GM23338 (cell line): ENCODE results near the gene ZXDC. TPM values are rescaled to one million over a fixed set of nuclear protein-coding genes. Genes with fewer than 3 reads are reported as not detected.

Experiments used
- ATAC-seq: fragments of 200-7000 bp; cut with Tn5 transposase; 3 replicates; pipeline ENCODE4 v1.9.1; 2020
- DNase-seq: peaks from one replicate; pipeline ENCODE4 v3.0.0-alpha.2; 2015; ENCODE audit warnings: low spot score
- H2AFZ ChIP-seq: fragments of 200-600 bp; sonication (generic); 2 replicates; pipeline ENCODE4 v1.8.0; 2016; ENCODE audit warnings: antibody characterized with exemption, mild to moderate bottlenecking, moderate library complexity
- H3F3A ChIP-seq: fragments of 200-600 bp; sonication (generic); replicated peaks from 2 replicates; pipeline ENCODE4 v1.8.0; 2017; ENCODE audit warnings: antibody characterized with exemption, mixed run types, low read depth
- H3K27ac ChIP-seq: fragments of 200-600 bp; sonication (generic); 2 replicates; pipeline ENCODE4 v1.6.1; 2016; ENCODE audit warnings: low read depth
- H3K27me3 ChIP-seq: fragments of 200-600 bp; sonication (generic); 2 replicates; pipeline ENCODE4 v1.8.0; 2016; ENCODE audit warnings: mild to moderate bottlenecking, mixed run types, moderate library complexity; ENCODE audit not compliant: insufficient read depth
- H3K36me3 ChIP-seq: fragments of 200-600 bp; sonication (generic); 2 replicates; pipeline ENCODE4 v1.8.0; 2016; ENCODE audit warnings: mild to moderate bottlenecking; ENCODE audit not compliant: insufficient read depth
- H3K4me1 ChIP-seq: fragments of 200-600 bp; sonication (generic); 2 replicates; pipeline ENCODE4 v1.8.0; 2016; ENCODE audit warnings: mild to moderate bottlenecking, moderate library complexity; ENCODE audit not compliant: insufficient read depth
- H3K4me2 ChIP-seq: fragments of 200-600 bp; sonication (generic); 2 replicates; pipeline ENCODE4 v1.7.1; 2017; ENCODE audit warnings: mixed run types
- H3K4me3 ChIP-seq: fragments of 200-600 bp; sonication (generic); 2 replicates; pipeline ENCODE4 v1.6.1; 2016; ENCODE audit warnings: mixed run types
- H3K79me2 ChIP-seq: fragments of 200-600 bp; sonication (generic); replicated peaks from 2 replicates; pipeline ENCODE4 v1.8.0; 2017; ENCODE audit warnings: mild to moderate bottlenecking; ENCODE audit not compliant: insufficient read depth
- H3K9me2 ChIP-seq: fragments of 200-600 bp; sonication (generic); 2 replicates; pipeline ENCODE4 v1.8.0; 2017; ENCODE audit not compliant: insufficient read depth
- H4K20me1 ChIP-seq: fragments of 200-600 bp; sonication (generic); replicated peaks from 2 replicates; pipeline ENCODE4 v1.8.0; 2017; ENCODE audit warnings: mild to moderate bottlenecking; ENCODE audit not compliant: insufficient read depth
- H3K27ac Mint-ChIP-seq: 2 replicates; pipeline ENCODE4 v1.8.0; 2020; ENCODE audit warnings: inconsistent platforms, mild to moderate bottlenecking, moderate library complexity, mixed read lengths
- H3K27me3 Mint-ChIP-seq: 3 replicates; pipeline ENCODE4 v1.8.0; 2022; ENCODE audit warnings: low read depth, mild to moderate bottlenecking, moderate library complexity, mixed read lengths, inconsistent platforms; ENCODE audit not compliant: insufficient read depth, poor library complexity
- H3K36me3 Mint-ChIP-seq: 3 replicates; pipeline ENCODE4 v1.8.0; 2021; ENCODE audit warnings: low read depth, mild to moderate bottlenecking, inconsistent platforms, moderate library complexity, mixed read lengths
- H3K4me1 Mint-ChIP-seq: 3 replicates; pipeline ENCODE4 v1.8.0; 2020; ENCODE audit warnings: mild to moderate bottlenecking, inconsistent platforms, mixed read lengths
- H3K4me3 Mint-ChIP-seq: 3 replicates; pipeline ENCODE4 v1.8.0; 2021; ENCODE audit warnings: moderate library complexity, mild to moderate bottlenecking, inconsistent platforms, mixed read lengths
- H3K9me3 Mint-ChIP-seq: 3 replicates; pipeline ENCODE4 v1.8.0; 2020; ENCODE audit warnings: moderate library complexity, mild to moderate bottlenecking, inconsistent platforms, mixed read lengths
- CREB1 ChIP-seq: fragments of 250-450 bp; sonication (Bioruptor Pico); IDR thresholded peaks from 2 replicates; pipeline ENCODE4 v1.5.0; 2020; ENCODE audit warnings: low read depth, mild to moderate bottlenecking, moderate library complexity
- EZH2 ChIP-seq: fragments of 200-600 bp; sonication (generic); IDR thresholded peaks from one replicate; pipeline ENCODE4 v1.8.0; 2017; ENCODE audit warnings: antibody characterized with exemption, mild to moderate bottlenecking, low read depth; ENCODE audit not compliant: unreplicated experiment
- EZH2phosphoT487 ChIP-seq: fragments of 200-600 bp; sonication (generic); IDR thresholded peaks from one replicate; pipeline ENCODE4 v1.8.1; 2018; ENCODE audit warnings: antibody characterized with exemption; ENCODE audit not compliant: unreplicated experiment
- JUNB ChIP-seq: IDR thresholded peaks from one replicate; pipeline ENCODE4 v1.6.1; 2016; ENCODE audit warnings: antibody characterized with exemption; ENCODE audit not compliant: unreplicated experiment
- NANOG ChIP-seq: IDR thresholded peaks from 2 replicates; pipeline ENCODE4 v1.6.1; 2016; ENCODE audit warnings: antibody characterized with exemption, borderline replicate concordance
- POLR2AphosphoS5 ChIP-seq: IDR thresholded peaks from 2 replicates; pipeline ENCODE4 v1.6.1; 2016; ENCODE audit warnings: antibody characterized with exemption, low read depth
- REST ChIP-seq: IDR thresholded peaks from one replicate; pipeline ENCODE4 v1.6.1; 2018; ENCODE audit warnings: antibody characterized with exemption; ENCODE audit not compliant: unreplicated experiment
- STAT1 ChIP-seq: IDR thresholded peaks from one replicate; pipeline ENCODE4 v1.6.1; 2016; ENCODE audit warnings: antibody characterized with exemption; ENCODE audit not compliant: unreplicated experiment
- ZNF331 ChIP-seq: fragments of 250-450 bp; sonication (Bioruptor Pico); IDR thresholded peaks from 2 replicates; pipeline ENCODE4 v1.5.0; 2020; ENCODE audit warnings: low read depth, mild to moderate bottlenecking, moderate library complexity
- polyA plus RNA-seq: library from polyadenylated mRNA; unstranded; fragments of >200 nt; fragmentation: Nextera tagmentation; extraction: Ambion mirVana; gene quantifications from 2 replicates; pipeline ENCODE4 v1.2.1, GENCODE V29; 2016
- total RNA-seq: library from RNA; depleted of rRNA; stranded (reverse); fragments of >200 nt; shearing (Covaris generic); gene quantifications from 2 replicates; pipeline ENCODE4 v1.2.3, GENCODE V29; 2014
- TF ChIP-seq, protein P1 (sequence below), 2 experiments: fragments of 200-600 bp in 1 of 2; sonication (generic) in 1 of 2; conservative IDR thresholded peaks; 2 replicates each; pipeline versions ENCODE4 v1.5.1 to v1.6.1; 2016 to 2017; ENCODE audit warnings: antibody characterized with exemption in 2 of 2, low read depth in 2 of 2, mild to moderate bottlenecking in 2 of 2, moderate library complexity in 1 of 2
- TF ChIP-seq, protein P2 (sequence below): IDR thresholded peaks from 2 replicates; pipeline ENCODE4 v1.6.1; 2016; ENCODE audit warnings: antibody characterized with exemption

ZXDC gene
- total and polyA plus RNA-seq, 2 experiments from 2014 or later, result 5.7 to 45.1 TPM

DNA sequence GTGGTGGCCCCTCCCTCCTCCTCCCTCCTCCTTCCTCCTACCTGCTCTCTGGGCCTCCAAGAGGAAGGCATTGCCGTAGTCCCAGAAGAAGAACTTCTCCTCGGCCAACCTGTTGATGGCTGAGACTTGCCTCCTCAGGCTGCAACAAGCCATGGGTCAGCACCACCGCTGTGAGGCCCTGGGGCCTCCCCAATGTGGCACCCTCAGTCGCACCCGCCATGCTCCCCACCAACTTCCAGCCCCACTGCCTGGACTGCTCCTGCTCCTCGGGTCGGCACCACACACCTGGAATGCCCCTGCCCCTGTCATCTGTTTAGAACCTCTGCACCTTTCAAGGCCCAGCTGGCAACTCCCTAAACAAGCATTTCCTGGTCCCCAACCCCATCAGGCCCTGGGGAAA is 24.3 kb upstream of the ZXDC start (continued):
- TF ChIP-seq REST, result no peak
- no peak for TF ChIP-seq NANOG
- TF ChIP-seq CREB1, result no peak
- no peak for TF ChIP-seq EZH2phosphoT487
- TF ChIP-seq, protein P1, sequence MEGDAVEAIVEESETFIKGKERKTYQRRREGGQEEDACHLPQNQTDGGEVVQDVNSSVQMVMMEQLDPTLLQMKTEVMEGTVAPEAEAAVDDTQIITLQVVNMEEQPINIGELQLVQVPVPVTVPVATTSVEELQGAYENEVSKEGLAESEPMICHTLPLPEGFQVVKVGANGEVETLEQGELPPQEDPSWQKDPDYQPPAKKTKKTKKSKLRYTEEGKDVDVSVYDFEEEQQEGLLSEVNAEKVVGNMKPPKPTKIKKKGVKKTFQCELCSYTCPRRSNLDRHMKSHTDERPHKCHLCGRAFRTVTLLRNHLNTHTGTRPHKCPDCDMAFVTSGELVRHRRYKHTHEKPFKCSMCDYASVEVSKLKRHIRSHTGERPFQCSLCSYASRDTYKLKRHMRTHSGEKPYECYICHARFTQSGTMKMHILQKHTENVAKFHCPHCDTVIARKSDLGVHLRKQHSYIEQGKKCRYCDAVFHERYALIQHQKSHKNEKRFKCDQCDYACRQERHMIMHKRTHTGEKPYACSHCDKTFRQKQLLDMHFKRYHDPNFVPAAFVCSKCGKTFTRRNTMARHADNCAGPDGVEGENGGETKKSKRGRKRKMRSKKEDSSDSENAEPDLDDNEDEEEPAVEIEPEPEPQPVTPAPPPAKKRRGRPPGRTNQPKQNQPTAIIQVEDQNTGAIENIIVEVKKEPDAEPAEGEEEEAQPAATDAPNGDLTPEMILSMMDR (conservative IDR thresholded peaks at IDR 0.05; ENCODE audit: low read depth in 2 of 2), result no peak
- TF ChIP-seq EZH2, result no peak
- no peak for TF ChIP-seq JUNB

DNA sequence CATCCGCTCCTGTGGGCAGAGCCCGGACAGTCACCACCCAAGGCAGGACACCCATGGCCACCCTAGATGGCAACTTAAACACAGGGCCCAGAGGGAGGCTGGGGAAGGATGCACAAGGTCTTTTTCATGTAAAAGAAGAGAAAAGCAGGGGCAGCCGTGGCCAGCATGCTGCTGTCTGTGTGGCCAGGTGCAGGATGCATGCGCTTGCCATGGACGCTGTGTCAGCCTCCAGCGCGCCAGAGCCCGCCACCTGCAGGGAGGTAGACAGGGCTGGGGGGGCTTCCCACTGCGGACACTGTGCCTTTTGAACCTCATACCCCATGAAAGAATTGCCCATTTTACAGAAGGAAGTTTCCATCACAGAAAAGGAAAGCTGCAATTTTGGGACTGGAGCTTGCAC is 23.7 kb upstream of the ZXDC start:
- no peak for TF ChIP-seq EZH2
- TF ChIP-seq NANOG, result no peak
- TF ChIP-seq, protein P2, sequence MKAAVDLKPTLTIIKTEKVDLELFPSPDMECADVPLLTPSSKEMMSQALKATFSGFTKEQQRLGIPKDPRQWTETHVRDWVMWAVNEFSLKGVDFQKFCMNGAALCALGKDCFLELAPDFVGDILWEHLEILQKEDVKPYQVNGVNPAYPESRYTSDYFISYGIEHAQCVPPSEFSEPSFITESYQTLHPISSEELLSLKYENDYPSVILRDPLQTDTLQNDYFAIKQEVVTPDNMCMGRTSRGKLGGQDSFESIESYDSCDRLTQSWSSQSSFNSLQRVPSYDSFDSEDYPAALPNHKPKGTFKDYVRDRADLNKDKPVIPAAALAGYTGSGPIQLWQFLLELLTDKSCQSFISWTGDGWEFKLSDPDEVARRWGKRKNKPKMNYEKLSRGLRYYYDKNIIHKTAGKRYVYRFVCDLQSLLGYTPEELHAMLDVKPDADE, result no peak
- TF ChIP-seq POLR2AphosphoS5, result no peak
- TF ChIP-seq STAT1, result no peak
- TF ChIP-seq ZNF331 (CRISPR knock-in tag), result no peak
- Mint-ChIP-seq H3K9me3 (no peaks in the 10 kb centered on the region), H3K27ac (no peak overlapping the region), H3K4me3 (no peak overlapping the region), H3K27me3 (peaks cover 12% of the 10 kb centered on the region), H3K36me3 (no peaks in the 10 kb centered on the region), H3K4me1 (peaks cover 14% of the 10 kb centered on the region)
- H3K27me3 ChIP-seq, result no peaks in the 10 kb centered on the region
- no peaks in the 10 kb centered on the region for H3K79me2 ChIP-seq
- no peaks in the 10 kb centered on the region for H3K36me3 ChIP-seq
- no peak for DNase-seq
- H3F3A ChIP-seq, result peaks cover 13% of the 10 kb centered on the region
- no peak overlapping the region for H3K4me3 ChIP-seq
- H4K20me1 ChIP-seq, result no peaks in the 10 kb centered on the region
- no peaks in the 10 kb centered on the region for H3K9me2 ChIP-seq
- no peak for ATAC-seq
- no peak overlapping the region for H3K4me2 ChIP-seq
- 0 out of 2 replicates have a peak overlapping the region, but pooled peaks have one; percentile 38 for H2AFZ ChIP-seq
- peaks cover 8% of the 10 kb centered on the region; the same call in 1 of the 2 replicates for H3K4me1 ChIP-seq
- no peak overlapping the region for H3K27ac ChIP-seq
